Ramos (cell line): ENCODE results near the gene BIRC5.

Source experiments
- in situ Hi-C: fragments of 300-500 bp; cut with MboI; formaldehyde crosslinking; loops from one replicate; pipeline ENCODE4 v1.14.3; 2022; ENCODE audit warnings: low sequenced_read_pairs; ENCODE audit not compliant: unreplicated experiment

The BIRC5 gene

GRCh38 chr17:78182504-78182903 is 31.5 kb upstream of the BIRC5 start:
- in situ Hi-C loops: no loop called here

- in situ Hi-C loops: no loop called here
Measured at GRCh38 chr17:78183916-78184315, 30.1 kb upstream of the BIRC5 start.

GRCh38 chr17:78184351-78184750 is 29.7 kb upstream of the BIRC5 start:
- in situ Hi-C loops: no loop called here

DNA sequence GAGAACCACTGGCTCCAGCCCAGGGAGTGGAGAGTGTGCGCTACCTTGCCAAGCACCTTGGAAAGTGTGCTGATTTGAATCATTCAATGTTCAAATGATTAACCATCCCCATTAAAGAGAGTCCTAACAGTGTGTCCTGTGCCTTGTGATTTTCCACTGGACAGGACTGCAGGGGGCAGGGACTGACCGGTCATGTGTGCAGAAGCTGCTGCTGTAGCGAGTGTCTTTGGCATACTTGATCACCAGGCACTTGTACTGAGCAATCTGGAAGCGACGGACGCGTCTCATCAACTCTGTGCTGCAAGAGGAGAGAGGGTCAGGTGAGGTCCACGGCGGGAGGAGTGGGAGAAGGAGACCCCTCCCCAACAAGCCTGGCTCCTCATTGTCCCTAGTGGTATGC is 29.2 kb upstream of the BIRC5 start:
- in situ Hi-C loops: no loop called here

DNA sequence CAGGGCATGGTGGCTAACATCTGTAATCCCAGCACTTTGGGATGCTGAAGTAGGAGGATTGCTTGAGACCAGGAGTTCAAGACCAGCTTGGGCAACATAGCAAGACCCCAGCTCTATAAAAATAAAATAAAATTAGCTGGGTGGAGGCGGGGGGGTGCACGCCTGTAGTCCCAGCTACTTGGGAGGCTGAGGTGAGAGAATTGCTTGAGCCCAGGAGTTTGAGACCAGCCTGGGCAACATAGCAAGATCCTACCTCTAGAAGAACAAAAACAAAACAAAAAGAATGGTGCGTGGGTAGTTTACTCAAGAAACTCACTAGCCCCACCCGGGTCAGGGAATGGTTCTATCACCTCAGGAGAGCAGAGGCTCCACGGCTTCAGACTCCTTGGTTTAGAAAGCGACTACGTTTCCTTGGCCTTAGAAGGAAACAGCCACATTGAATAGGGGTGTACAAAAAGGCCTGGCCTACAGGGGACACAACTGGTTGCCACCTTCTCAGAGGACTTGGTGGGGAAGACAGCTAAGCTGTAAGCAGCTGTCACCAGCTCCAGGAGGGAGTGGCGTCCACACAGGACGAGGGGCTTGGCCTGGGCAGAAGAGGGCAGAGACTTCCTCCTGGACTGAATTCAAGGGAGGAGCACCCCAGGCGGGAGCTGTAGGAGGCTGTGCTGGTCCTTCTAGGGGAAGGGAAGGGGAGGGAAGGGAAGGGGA is 27.9 kb upstream of the BIRC5 start:
- in situ Hi-C loops: no loop called here

DNA sequence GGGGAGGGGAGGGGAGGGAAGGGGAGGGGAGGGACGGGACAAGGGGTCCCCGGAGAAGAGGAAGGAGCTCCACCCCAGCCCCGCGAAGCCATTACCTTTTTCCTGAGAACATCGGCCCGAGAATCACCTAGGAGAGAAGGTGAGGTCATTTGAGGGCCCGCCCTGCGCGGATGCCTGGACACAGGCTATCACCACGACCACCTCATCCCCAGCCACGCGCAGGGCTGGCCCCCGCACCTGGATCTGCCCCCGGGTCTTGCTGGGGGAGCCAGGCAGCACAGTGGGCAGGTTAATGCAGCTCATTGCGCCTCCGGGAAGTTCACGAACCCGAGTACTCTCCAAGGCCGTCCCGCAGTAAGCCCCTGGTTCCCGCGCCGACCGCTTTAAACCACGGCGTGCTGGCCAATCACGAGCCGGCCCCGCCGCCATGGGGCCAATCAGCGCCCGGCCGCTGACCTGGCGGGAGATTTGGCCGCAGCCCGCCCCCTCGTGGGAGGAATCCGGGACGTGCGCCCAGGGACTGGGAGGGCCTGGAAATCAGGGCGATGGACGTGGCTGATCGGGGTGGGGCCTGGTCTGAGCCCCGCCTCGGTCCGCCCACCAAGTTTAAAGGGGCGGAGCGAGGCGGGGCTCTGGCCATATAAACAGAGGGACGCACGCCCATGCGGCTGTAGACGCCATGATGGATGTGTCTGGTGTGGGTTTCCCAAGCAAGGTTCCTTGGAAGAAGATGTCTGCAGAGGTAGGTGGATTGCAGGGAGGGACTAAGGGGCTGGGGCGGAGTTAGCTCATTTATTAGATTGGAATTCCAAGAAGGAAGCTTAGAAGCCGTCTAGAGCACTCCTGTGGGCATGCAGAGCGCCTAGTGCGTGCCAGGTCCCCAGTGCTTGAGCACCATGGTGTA is 27.1 kb upstream of the BIRC5 start, which contains the start of the genes AFMID and TK1:
TSS of gene AFMID (plus strand) at position 671 of the 904 bp plus-strand sequence. CDS start at position 680, 9 bp downstream.
TSS of gene TK1 (minus strand) at position 361 of the 904 bp plus-strand sequence. CDS start at position 303, 58 bp downstream.
- in situ Hi-C loops: no loop called here

DNA sequence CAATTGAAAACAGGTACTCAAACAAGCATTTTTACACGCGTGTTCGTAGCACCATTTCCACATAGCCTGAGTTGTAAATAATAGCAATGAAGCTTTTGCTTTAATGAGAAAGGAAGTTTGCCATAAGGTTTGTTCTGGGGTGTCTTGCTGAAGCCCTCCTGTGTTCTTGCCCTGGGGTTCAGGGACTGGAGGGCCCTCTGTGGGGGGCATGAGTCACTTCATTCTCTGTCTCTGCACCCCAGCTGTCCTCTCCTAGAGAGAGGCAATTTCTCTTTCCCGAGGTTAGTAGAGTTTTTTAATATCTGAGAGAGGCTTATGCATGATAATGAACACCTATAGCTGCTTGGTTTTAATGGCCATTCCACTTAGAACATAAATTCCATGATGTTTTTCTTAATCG is 17.3 kb upstream of the BIRC5 start:
- in situ Hi-C loops: no loop called here

GRCh38 chr17:78197147-78197832 is 16.8 kb upstream of the BIRC5 start:
- in situ Hi-C loops: no loop called here

DNA sequence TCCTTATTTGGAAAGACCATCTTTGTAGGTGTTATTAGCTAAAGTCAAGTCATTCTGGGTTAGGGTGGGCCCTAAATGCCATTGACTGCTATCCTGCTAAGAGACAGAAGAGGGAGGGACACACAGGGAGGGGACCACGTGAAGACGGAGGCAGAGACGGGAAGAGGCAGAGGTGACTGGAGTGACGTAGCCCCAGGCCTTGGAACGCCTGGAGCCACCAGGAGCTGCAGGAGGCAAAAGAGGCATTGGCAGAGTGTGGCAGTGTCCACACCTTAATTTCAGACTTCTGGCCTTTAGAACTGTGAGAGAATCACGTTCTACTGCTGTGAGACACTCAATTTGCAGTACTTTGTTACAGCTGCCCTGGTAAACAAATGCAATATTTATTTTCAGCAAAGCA is 13.6 kb upstream of the BIRC5 start:
- in situ Hi-C loops: no loop called here

GRCh38 chr17:78202666-78203065 is 11.4 kb upstream of the BIRC5 start:
- in situ Hi-C loops: no loop called here

GRCh38 chr17:78204387-78205123 is 9.5 kb upstream of the BIRC5 start:
- in situ Hi-C loops: no loop called here

DNA sequence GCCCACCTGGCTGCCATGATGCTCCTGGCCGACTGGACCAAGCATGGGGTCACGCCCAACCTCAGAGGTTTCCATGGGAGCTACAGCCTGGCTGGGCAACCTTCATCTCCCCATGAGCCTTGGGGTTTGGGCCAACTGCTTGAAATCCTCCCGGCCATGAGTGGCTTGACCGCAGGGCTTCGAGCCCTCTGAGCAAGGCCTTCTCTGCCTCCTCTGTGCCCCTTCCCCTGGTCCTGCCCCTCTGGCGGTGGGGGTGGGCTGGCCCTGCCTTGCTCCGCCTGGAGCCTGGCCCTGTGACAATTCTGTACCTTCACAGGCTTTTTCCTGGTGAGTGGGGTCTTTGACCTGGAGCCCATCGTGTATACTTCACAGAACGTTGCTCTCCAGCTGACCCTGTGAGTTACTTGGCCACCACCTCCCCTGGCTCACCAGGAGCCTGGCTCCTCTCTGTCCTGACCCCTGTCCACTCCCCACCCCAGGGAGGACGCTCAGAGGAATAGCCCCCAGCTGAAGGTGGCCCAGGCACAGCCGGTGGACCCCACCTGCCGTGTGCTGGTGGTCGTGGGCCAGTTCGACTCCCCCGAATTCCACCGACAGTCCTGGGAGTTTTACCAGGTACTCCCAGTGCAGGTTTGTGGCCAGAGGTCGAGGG is 8.8 kb upstream of the BIRC5 start:
- in situ Hi-C loops: no loop called here

DNA sequence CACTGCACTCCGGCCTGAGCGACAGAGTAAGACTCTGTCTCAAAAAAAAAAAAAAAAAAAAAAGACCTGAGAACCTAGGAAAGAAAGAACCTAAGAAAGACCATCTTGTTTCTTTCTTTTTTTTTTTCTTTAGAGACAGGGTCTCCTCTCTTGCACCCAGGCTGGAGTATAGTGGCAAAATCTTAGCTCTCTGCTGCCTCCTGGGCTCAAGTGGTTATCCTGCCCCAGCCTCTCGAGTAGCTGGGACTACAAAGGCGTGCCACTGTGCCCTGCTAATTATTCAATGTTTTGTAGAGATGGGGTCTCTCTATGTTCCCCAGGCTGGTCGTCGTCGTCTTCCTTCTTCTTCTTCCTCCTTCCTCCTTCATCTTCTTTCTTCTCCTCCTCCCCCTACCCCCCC is 7.8 kb upstream of the BIRC5 start:
- in situ Hi-C loops: no loop called here

- in situ Hi-C loops: no loop called here
Measured at GRCh38 chr17:78208486-78208885, 5.6 kb upstream of the BIRC5 start.

DNA sequence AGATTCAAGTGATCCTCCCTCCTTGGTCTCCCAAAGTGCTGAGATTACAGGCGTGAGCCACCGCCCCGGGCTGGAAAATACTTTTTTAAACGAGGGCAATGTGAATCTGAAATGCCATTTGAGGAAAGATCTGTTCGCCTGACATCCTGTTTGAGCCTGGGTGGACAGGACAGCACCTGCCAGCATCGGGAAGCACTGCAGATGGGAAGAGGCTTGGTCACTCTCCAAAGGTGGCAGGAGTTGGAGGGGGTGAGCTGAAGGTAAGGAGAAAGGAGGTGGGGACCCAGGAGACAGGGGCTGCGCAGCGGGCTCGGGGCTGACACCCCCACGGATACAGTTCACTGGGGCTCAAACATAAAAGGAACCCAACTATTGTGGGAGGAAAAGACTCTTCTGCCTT is 3.9 kb upstream of the BIRC5 start:
- in situ Hi-C loops: no loop called here

GRCh38 chr17:78211032-78211431 is 3.0 kb upstream of the BIRC5 start:
- in situ Hi-C loops: no loop called here

- in situ Hi-C loops: no loop called here
Measured at GRCh38 chr17:78214706-78215061, 631 bp downstream of the BIRC5 start.

DNA sequence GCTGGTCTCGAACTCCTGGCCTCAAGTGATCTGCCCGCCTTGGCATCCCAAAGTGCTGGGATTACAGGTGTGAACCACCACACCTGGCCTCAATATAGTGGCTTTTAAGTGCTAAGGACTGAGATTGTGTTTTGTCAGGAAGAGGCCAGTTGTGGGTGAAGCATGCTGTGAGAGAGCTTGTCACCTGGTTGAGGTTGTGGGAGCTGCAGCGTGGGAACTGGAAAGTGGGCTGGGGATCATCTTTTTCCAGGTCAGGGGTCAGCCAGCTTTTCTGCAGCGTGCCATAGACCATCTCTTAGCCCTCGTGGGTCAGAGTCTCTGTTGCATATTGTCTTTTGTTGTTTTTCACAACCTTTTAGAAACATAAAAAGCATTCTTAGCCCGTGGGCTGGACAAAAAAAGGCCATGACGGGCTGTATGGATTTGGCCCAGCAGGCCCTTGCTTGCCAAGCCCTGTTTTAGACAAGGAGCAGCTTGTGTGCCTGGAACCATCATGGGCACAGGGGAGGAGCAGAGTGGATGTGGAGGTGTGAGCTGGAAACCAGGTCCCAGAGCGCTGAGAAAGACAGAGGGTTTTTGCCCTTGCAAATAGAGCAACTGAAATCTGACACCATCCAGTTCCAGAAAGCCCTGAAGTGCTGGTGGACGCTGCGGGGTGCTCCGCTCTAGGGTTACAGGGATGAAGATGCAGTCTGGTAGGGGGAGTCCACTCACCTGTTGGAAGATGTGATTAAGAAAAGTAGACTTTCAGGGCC is 5.5 kb downstream of the BIRC5 start:
- in situ Hi-C loops: no loop called here

DNA sequence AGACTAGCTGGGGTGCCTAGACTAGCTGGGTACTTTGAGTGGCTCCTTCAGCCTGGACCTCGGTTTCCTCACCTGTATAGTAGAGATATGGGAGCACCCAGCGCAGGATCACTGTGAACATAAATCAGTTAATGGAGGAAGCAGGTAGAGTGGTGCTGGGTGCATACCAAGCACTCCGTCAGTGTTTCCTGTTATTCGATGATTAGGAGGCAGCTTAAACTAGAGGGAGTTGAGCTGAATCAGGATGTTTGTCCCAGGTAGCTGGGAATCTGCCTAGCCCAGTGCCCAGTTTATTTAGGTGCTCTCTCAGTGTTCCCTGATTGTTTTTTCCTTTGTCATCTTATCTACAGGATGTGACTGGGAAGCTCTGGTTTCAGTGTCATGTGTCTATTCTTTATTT is 9.0 kb downstream of the BIRC5 start:
- in situ Hi-C loops: no loop called here
